ENCODE results near the gene GPR101.
A peak's percentile ranks its signal among the peaks of the same experiment; 100 is the strongest.
"Not testable (repeated sequence)": the region's sequence is repeated elsewhere in the genome, so short reads cannot be mapped to it uniquely, and the experiment has no call there.

The GPR101 gene

DNA sequence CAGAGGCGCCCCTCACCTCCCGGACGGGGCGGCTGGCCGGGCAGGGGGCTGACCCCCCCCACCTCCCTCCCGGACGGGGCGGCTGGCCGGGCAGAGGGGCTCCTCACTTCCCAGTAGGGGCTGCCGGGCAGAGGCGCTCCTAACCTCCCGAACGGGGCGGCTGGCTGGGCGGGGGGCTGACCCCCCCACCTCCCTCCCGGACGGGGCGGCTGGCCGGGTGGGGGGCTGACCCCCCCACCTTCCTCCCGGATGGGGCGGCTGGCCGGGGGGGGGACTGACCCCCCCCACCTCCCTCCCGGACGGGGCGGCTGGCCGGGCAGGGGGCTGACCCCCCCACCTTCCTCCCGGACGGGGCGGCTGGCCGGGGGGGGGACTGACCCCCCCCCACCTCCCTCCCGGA is 33.6 kb downstream of the GPR101 start:
- DNase-seq = not testable (repeated sequence)

DNA sequence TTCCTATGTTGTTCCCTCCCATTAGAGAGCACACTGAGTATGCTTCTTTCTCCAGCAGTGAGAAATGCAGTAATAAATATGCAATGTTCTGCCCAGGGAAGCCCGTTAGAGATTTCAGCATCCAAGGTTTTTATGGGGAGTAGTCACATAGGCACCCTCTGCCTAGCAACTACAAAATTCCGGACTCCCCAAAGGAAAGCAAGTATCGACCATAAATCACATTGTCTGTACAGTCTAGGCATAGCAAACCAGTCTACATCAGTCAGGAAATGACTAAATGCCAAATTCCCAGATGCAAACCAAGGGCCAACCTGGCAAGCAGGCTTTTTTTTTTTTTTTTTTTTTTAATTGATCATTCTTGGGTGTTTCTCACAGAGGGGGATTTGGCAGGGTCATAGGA is 34.8 kb downstream of the GPR101 start:
- DNase-seq = peak; percentile 14
